Stimulated activated CD8-positive, alpha-beta memory T cell treated with anti-CD3 and anti-CD28 coated beads, Interleukin-2, amount 100 ng/mL, for 1 hour (primary cell): ENCODE data around the gene KSR2.

Experiments used
- DNase-seq, 2 donors: peaks; one replicate each; pipeline ENCODE4 v3.0.0-alpha.2; 2020; ENCODE audit warnings: low read depth in 2 of 2

Gene KSR2

DNA sequence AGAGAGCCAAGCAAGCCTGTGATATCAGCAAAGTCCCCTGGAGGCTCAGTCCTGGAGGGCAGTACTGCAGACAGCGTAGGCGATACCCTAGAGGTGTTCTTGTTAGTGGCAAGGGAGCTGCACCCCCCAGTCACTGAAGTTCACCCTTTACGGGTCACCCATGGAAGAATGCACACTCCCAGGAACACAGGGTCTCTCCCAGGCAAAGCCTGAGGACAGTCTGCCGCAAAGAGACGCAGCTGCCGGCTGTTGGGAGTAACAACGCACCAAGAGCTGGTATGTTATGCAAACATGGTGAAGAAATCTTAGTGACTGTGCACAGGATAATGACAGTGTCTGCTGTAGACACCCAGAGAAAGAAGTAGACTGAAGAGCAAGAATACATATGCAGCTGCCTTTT is 563.9 kb downstream of the KSR2 start:
- no peak for DNase-seq

DNA sequence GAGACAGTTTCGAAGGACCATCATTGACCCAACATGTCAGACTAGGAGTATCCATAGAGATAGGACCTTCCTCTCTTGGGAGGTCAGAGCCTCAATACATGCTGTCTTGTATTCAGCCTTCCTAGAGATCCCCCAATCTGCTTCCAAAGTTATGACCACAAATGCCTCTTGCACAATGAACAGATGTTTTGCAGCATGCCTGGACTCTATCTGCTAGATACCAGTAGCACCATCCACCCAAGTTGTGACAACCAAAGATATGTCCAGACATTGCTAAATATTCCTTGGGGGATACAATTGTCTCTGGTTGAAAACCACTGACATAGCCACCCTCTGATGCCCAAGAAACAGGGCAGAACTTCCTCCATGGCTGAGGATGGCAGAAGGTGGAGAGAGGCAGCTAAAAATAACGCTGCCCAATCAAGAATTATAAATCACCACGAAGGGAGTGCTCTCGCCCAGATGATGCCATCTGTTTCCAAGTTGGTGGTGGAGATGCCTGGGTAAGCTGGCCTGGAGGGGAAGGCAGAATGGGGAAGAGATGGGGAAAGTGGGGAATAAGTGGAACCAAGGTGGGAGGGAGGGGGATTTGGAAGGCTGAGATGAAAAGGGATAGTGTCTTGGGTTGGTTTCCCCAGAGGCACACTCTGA is 564.5 kb downstream of the KSR2 start:
- no peak for DNase-seq

DNA sequence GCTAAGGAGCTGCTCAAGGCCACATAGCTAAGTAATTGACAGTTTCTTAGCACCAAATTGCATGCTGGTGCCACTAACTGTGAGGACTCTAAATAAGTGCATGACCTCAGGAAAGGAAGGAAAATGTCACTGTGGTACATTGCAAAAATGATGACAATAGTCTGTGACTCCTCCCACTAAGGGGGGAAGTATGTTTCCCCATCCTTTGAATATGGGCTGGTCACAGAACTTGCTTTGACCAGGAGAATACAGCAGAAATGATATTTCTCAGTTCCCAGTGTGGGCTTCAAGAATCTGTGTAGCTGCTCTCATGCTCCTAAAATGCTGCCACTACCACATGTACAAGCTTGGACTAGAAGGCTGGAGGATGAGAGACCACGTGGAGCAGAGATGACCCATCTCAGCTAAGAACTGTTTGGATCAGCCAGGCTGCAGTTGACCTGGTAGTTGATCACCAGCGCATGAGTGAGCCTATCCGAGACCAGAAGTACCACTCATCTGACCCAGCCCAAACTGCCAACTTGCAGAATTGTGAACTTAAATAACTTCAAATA is 565.1 kb downstream of the KSR2 start:
- no peak for DNase-seq
